Activated T-helper 2 cell treated with anti-CD3 and anti-CD28 coated beads, Interferon-gamma antibody, Interleukin-2, Interleukin-4, amounts not matched to agents 10 μg/mL and 5 μg/mL and 100 μg/mL, durations not matched to agents 14 hours and 24 hours and 36 hours (primary cell): ENCODE results near the gene MDGA2. TPM values are rescaled to one million over a fixed set of nuclear protein-coding genes. Genes with fewer than 3 reads are reported as not detected.

Experiments used
- DNase-seq: peaks from one replicate; pipeline ENCODE4 v3.0.0; 2021; ENCODE audit warnings: low spot score
- H3K27ac Mint-ChIP-seq: one replicate; pipeline ENCODE4 v1.8.0; 2021; ENCODE audit warnings: mixed read lengths
- H3K27me3 Mint-ChIP-seq: one replicate; pipeline ENCODE4 v1.8.0; 2021; ENCODE audit warnings: low read depth, mixed read lengths
- H3K36me3 Mint-ChIP-seq: one replicate; pipeline ENCODE4 v1.8.0; 2021; ENCODE audit warnings: low read depth, mixed read lengths
- H3K4me1 Mint-ChIP-seq: one replicate; pipeline ENCODE4 v1.8.0; 2021; ENCODE audit warnings: low read depth, mixed read lengths
- H3K4me3 Mint-ChIP-seq: one replicate; pipeline ENCODE4 v1.8.0; 2021; ENCODE audit warnings: low read depth, mild to moderate bottlenecking, moderate library complexity, mixed read lengths
- H3K9me3 Mint-ChIP-seq: one replicate; pipeline ENCODE4 v1.8.0; 2021; ENCODE audit warnings: mixed read lengths
- intact Hi-C: fragments of 100-400 bp; cut with micrococcal nuclease; formaldehyde crosslinking; loops from one replicate; pipeline ENCODE4 v1.15.1; 2023
- total RNA-seq: library from RNA; stranded (reverse); gene quantifications from 2 replicates; pipeline ENCODE4 v1.2.3, GENCODE V29; 2022

The MDGA2 gene
- total RNA-seq, 1 donor from 2014 or later, result not detected

DNA sequence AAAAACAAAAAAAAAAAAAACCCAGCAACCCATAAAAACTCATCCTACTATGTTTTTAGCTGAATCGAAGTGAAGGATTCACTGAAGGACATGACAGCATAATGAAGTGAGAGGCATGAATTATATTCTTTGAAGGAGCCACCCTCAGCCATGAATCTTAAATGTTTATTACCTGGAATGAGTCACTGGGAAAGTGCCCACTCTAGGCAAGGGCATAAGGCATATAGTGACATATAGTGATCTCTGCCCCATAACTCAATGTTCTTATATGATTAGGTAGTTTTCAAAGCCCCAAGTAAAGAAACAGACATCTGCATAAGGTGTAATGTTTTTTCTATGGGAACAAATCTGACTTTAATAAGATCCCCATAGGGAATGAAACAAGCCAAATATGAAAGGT, 79.9 kb downstream of the MDGA2 start:
- Mint-ChIP-seq H3K4me1 (no peaks in the 10 kb centered on the region), H3K9me3 (peaks cover 27% of the 10 kb centered on the region), H3K36me3 (no peaks in the 10 kb centered on the region), H3K27ac (no peak overlapping the region), H3K4me3 (no peak overlapping the region), H3K27me3 (no peaks in the 10 kb centered on the region)
- intact Hi-C loops, result no loop called here
- no peak for DNase-seq

DNA sequence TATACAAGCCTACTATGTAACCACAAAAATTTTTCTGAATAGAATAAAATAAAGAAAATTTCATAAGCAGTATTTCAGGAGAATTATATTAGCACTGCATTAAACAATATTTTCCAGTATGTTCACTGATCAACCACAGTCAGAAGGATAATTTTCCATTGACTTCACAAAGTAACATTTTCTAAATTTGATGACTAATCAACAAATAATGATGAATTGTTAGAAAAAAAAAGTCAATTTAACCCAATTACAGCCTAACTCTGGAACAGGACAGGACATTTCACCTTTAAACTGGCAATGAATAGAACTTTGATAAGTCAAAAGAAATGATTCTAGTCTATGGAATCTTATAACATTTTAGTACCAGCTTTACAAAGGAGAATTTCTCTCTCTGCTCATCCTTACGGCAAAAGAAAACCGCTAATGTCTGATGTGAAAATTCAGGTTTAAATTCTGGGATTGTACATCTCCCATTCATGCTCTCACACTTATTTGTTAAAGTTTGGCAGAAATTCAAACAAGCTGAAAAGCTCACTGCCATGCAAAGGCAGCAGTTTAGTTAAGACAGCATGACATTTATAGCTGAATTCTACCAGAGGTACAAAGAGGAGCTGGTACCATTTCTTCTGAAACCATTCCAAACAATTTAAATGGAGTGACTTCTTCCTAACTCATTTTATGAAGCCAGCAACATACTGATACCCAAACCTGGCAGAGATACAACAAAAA, 84.5 kb downstream of the MDGA2 start:
- peaks cover 34% of the 10 kb centered on the region for H3K9me3 Mint-ChIP-seq
- intact Hi-C loops, result no loop called here
- H3K36me3 Mint-ChIP-seq, result no peaks in the 10 kb centered on the region
- H3K4me3 Mint-ChIP-seq, result no peak overlapping the region
- no peaks in the 10 kb centered on the region for H3K4me1 Mint-ChIP-seq
- no peaks in the 10 kb centered on the region for H3K27me3 Mint-ChIP-seq
- H3K27ac Mint-ChIP-seq, result no peak overlapping the region
- DNase-seq, result no peak

DNA sequence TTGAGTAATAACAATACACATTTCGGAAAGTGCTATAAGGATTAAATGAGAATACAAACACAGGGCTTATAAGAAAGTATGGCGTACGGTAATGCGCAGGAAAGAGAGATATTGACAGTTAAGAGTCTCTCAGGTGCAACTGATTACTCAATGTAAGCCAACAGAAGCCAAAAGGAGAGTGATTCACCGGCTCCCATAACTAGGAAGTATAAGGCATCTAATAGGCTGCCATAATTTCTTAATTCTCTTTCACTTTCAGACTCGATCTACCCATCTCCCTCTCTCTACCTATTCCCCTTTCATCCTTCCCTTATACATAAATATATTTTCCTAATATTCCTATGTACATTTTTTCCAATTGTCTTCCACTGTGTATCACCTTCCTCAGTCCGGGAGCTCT, 90.0 kb downstream of the MDGA2 start:
- Mint-ChIP-seq H3K4me1 (no peaks in the 10 kb centered on the region), H3K4me3 (no peak overlapping the region), H3K27me3 (no peaks in the 10 kb centered on the region), H3K27ac (no peak overlapping the region), H3K9me3 (peaks cover 7% of the 10 kb centered on the region), H3K36me3 (no peaks in the 10 kb centered on the region)
- no peak for DNase-seq
- intact Hi-C loops, result no loop called here

GRCh38 chr14:47567273-47567672, 108.1 kb downstream of the MDGA2 start:
- intact Hi-C loops, result no loop called here
- Mint-ChIP-seq H3K36me3 (no peaks in the 10 kb centered on the region), H3K27ac (no peak overlapping the region), H3K27me3 (no peaks in the 10 kb centered on the region), H3K4me1 (no peaks in the 10 kb centered on the region), H3K4me3 (no peak overlapping the region), H3K9me3 (peaks cover 38% of the 10 kb centered on the region)
- DNase-seq, result no peak

DNA sequence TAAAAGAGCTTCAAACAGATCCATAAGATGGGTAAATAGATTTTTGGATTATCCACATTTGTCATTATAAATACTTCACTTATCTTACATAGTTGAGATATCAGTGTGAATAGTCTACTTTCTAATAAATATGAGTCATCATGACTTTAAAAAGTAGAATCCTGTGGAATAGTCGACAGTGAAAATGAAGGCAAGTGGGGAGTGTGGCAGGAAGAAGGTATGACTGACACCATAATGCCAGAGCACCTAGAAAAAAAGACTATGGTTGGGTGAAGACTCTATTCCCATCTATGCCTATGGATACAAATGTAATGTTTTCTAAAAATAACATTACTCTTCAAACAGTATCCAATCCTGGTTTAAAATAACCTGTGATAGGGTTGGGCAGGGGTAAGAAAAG, 117.5 kb downstream of the MDGA2 start:
- no peaks in the 10 kb centered on the region for H3K27me3 Mint-ChIP-seq
- intact Hi-C loops, result no loop called here
- DNase-seq, result no peak
- no peak overlapping the region for H3K4me3 Mint-ChIP-seq
- H3K36me3 Mint-ChIP-seq, result no peaks in the 10 kb centered on the region
- H3K4me1 Mint-ChIP-seq, result no peaks in the 10 kb centered on the region
- H3K27ac Mint-ChIP-seq, result no peak overlapping the region
- H3K9me3 Mint-ChIP-seq, result peaks cover 41% of the 10 kb centered on the region

- intact Hi-C loops, result no loop called here
- H3K4me1 Mint-ChIP-seq, result no peaks in the 10 kb centered on the region
Measured at GRCh38 chr14:47555333-47555732, 120.1 kb downstream of the MDGA2 start.

GRCh38 chr14:47549886-47550285, 125.5 kb downstream of the MDGA2 start:
- no peaks in the 10 kb centered on the region for H3K36me3 Mint-ChIP-seq
- peaks cover 11% of the 10 kb centered on the region for H3K9me3 Mint-ChIP-seq
- DNase-seq, result no peak
- no peak overlapping the region for H3K4me3 Mint-ChIP-seq
- intact Hi-C loops, result no loop called here
- no peak overlapping the region for H3K27ac Mint-ChIP-seq
- H3K4me1 Mint-ChIP-seq, result no peaks in the 10 kb centered on the region
- no peaks in the 10 kb centered on the region for H3K27me3 Mint-ChIP-seq

More at GRCh38 chr14:47555333-47555732, 120.1 kb downstream of the MDGA2 start:
- H3K27me3 Mint-ChIP-seq, result no peaks in the 10 kb centered on the region
- H3K27ac Mint-ChIP-seq, result no peak overlapping the region
- no peaks in the 10 kb centered on the region for H3K36me3 Mint-ChIP-seq
- DNase-seq, result no peak
- peaks cover 20% of the 10 kb centered on the region for H3K9me3 Mint-ChIP-seq
- H3K4me3 Mint-ChIP-seq, result no peak overlapping the region

GRCh38 chr14:47543459-47543858, 131.9 kb downstream of the MDGA2 start:
- Mint-ChIP-seq H3K4me3 (no peak overlapping the region), H3K4me1 (no peaks in the 10 kb centered on the region), H3K9me3 (peaks cover 4% of the 10 kb centered on the region), H3K36me3 (no peaks in the 10 kb centered on the region), H3K27me3 (no peaks in the 10 kb centered on the region), H3K27ac (no peak overlapping the region)
- no peak for DNase-seq
- intact Hi-C loops, result no loop called here

GRCh38 chr14:47541662-47542061, 133.7 kb downstream of the MDGA2 start:
- intact Hi-C loops, result no loop called here
- DNase-seq, result no peak
- peaks cover 4% of the 10 kb centered on the region for H3K9me3 Mint-ChIP-seq
- H3K4me1 Mint-ChIP-seq, result no peaks in the 10 kb centered on the region
- H3K27ac Mint-ChIP-seq, result no peak overlapping the region
- H3K36me3 Mint-ChIP-seq, result no peaks in the 10 kb centered on the region
- no peaks in the 10 kb centered on the region for H3K27me3 Mint-ChIP-seq
- no peak overlapping the region for H3K4me3 Mint-ChIP-seq

DNA sequence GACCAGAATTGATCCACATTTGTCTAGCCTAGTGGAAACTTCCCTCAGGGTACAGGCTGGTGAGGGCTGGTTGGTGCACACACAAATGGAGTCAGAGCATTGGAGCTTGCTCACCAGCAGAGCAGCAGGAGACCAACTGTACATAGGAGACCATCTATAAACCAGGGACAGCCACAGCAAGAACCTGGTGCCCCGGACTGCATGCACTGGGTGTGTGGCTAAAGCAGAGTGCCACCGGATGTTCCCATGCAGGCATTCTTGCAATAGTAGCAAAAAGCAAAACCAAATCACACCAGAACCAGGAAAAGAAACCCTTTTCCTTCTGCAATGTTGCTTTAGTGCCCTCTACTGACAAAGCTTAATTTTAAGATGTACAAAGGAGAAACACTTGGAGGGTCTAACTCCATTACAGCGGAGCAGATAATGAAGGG, 136.4 kb downstream of the MDGA2 start:
- no peaks in the 10 kb centered on the region for H3K27me3 Mint-ChIP-seq
- intact Hi-C loops, result no loop called here
- H3K9me3 Mint-ChIP-seq, result peaks cover 9% of the 10 kb centered on the region
- no peak for DNase-seq
- no peaks in the 10 kb centered on the region for H3K36me3 Mint-ChIP-seq
- no peaks in the 10 kb centered on the region for H3K4me1 Mint-ChIP-seq
- H3K27ac Mint-ChIP-seq, result no peak overlapping the region
- no peak overlapping the region for H3K4me3 Mint-ChIP-seq

- no peaks in the 10 kb centered on the region for H3K27me3 Mint-ChIP-seq
- H3K27ac Mint-ChIP-seq, result no peak overlapping the region
- no peak for DNase-seq
- intact Hi-C loops, result no loop called here
- H3K36me3 Mint-ChIP-seq, result no peaks in the 10 kb centered on the region
- peaks cover 12% of the 10 kb centered on the region for H3K9me3 Mint-ChIP-seq
- H3K4me1 Mint-ChIP-seq, result no peaks in the 10 kb centered on the region
- no peak overlapping the region for H3K4me3 Mint-ChIP-seq
Measured at GRCh38 chr14:47536341-47536740, 139.1 kb downstream of the MDGA2 start.

- peaks cover 24% of the 10 kb centered on the region for H3K9me3 Mint-ChIP-seq
- no peak overlapping the region for H3K27ac Mint-ChIP-seq
- intact Hi-C loops, result no loop called here
- DNase-seq, result no peak
- H3K4me1 Mint-ChIP-seq, result no peaks in the 10 kb centered on the region
- H3K27me3 Mint-ChIP-seq, result no peaks in the 10 kb centered on the region
- no peak overlapping the region for H3K4me3 Mint-ChIP-seq
- no peaks in the 10 kb centered on the region for H3K36me3 Mint-ChIP-seq
Measured at GRCh38 chr14:47526591-47527244, 148.7 kb downstream of the MDGA2 start.

GRCh38 chr14:47524524-47524923, 150.9 kb downstream of the MDGA2 start:
- peaks cover 11% of the 10 kb centered on the region for H3K9me3 Mint-ChIP-seq
- H3K36me3 Mint-ChIP-seq, result no peaks in the 10 kb centered on the region
- H3K27me3 Mint-ChIP-seq, result no peaks in the 10 kb centered on the region
- no peak overlapping the region for H3K27ac Mint-ChIP-seq
- DNase-seq, result no peak
- no peaks in the 10 kb centered on the region for H3K4me1 Mint-ChIP-seq
- no peak overlapping the region for H3K4me3 Mint-ChIP-seq
- intact Hi-C loops, result no loop called here
